Activated gamma-delta T cell treated with Interleukin-2 at 50 U/mL for 16 hours (primary cell): ENCODE results near the gene LRRC58.

Experiments used
- DNase-seq: peaks from one replicate; pipeline ENCODE4 v3.0.0-alpha.2; 2020

The LRRC58 gene

GRCh38 chr3:120274739-120275167, 74.4 kb downstream of the LRRC58 start:
- no peak for DNase-seq
